H1 (cell line): ENCODE measurements around the gene PIGK. TPM values are rescaled to one million over a fixed set of nuclear protein-coding genes. Genes with fewer than 3 reads are reported as not detected.

Experiments used
- CTCF ChIA-PET: fragments of 300-600 bp; sonication (Branson Sonifier 250); formaldehyde crosslinking; loops from one replicate; lab custom pipeline; 2021; ENCODE audit not compliant: partially characterized antibody; lab: Charles Lee
- POLR2A ChIA-PET: fragments of 300-600 bp; sonication (Branson Sonifier 250); formaldehyde crosslinking; loops from one replicate; lab custom pipeline; 2021; ENCODE audit warnings: inconsistent platforms; ENCODE audit not compliant: partially characterized antibody; lab: Charles Lee
- DNase-seq, 2 experiments: peaks; one replicate each; pipeline versions ENCODE4 v3.0.0 to v3.0.0-alpha.2; 2010 to 2022; ENCODE audit warnings: low spot score in 2 of 2, low read depth in 1 of 2, mixed read lengths in 1 of 2
- FAIRE-seq: peaks from 2 replicates; lab custom pipeline; 2011; peaks lifted over from hg19 to GRCh38; lab: Jason Lieb, UNC
- H2AFZ ChIP-seq: 2 replicates; pipeline ENCODE4 v1.8.1; 2012; ENCODE audit warnings: low read length, inconsistent platforms
- H2AK5ac ChIP-seq: 2 replicates; pipeline ENCODE4 v1.6.1; 2013; ENCODE audit warnings: low read depth, low read length
- H2BK120ac ChIP-seq: replicated peaks from 2 replicates; pipeline ENCODE3; 2013; ENCODE audit warnings: low read depth, low read length, inconsistent platforms
- H2BK12ac ChIP-seq: 2 replicates; pipeline ENCODE4 v1.6.1; 2013; ENCODE audit warnings: low read depth, low read length
- H2BK15ac ChIP-seq: 2 replicates; pipeline ENCODE4 v1.6.1; 2013; ENCODE audit warnings: low read length
- H2BK20ac ChIP-seq: 2 replicates; pipeline ENCODE4 v1.6.1; 2013; ENCODE audit warnings: low read length
- H2BK5ac ChIP-seq: 2 replicates; pipeline ENCODE4 v1.6.1; 2013; ENCODE audit warnings: low read depth, low read length
- H3K14ac ChIP-seq: 2 replicates; pipeline ENCODE4 v1.6.1; 2013; ENCODE audit warnings: inconsistent platforms; ENCODE audit not compliant: insufficient read length
- H3K18ac ChIP-seq: 2 replicates; pipeline ENCODE4 v1.6.1; 2013; ENCODE audit warnings: low read length; ENCODE audit errors: extremely low read depth
- H3K23ac ChIP-seq: 2 replicates; pipeline ENCODE4 v1.6.1; 2013; ENCODE audit warnings: inconsistent platforms; ENCODE audit not compliant: insufficient read length
- H3K23me2 ChIP-seq: 2 replicates; pipeline ENCODE4 v1.6.1; 2013; ENCODE audit warnings: low read depth, low read length
- H3K27ac ChIP-seq: 2 replicates; pipeline ENCODE4 v1.6.1; 2011; ENCODE audit warnings: low read depth, low read length, inconsistent platforms
- H3K27me3 ChIP-seq, 4 experiments: replicated peaks in 1 of 4; 1 replicate in 1 of 4; 2 replicates in 3 of 4; pipeline versions ENCODE4 v1.6.1 to v1.8.1; 2011 to 2013; ENCODE audit warnings: low read length in 3 of 4, mild to moderate bottlenecking in 3 of 4, inconsistent platforms in 2 of 4, mixed read lengths in 2 of 4, moderate library complexity in 1 of 4; ENCODE audit not compliant: control insufficient read depth in 3 of 4, insufficient read depth in 3 of 4; ENCODE audit errors: extremely low read depth in 1 of 4
- H3K36me3 ChIP-seq, 4 experiments: 2 replicates each; pipeline versions ENCODE4 v1.6.1 to v1.8.1; 2011 to 2013; ENCODE audit warnings: mild to moderate bottlenecking in 4 of 4, low read length in 3 of 4, moderate library complexity in 2 of 4, control low read depth in 1 of 4, inconsistent platforms in 1 of 4; ENCODE audit not compliant: insufficient read depth in 4 of 4, control insufficient read depth in 2 of 4
- H3K4ac ChIP-seq: replicated peaks from 2 replicates; pipeline ENCODE3; 2013; ENCODE audit warnings: low read length, low read depth, mixed read lengths, inconsistent platforms; ENCODE audit not compliant: insufficient read length
- H3K4me1 ChIP-seq, 4 experiments: replicated peaks in 1 of 4; 1 replicate in 1 of 4; 2 replicates in 3 of 4; pipeline versions ENCODE4 v1.6.1 to v1.8.1; 2011 to 2013; ENCODE audit warnings: low read length in 3 of 4, inconsistent platforms in 2 of 4, mixed read lengths in 1 of 4; ENCODE audit not compliant: insufficient read depth in 4 of 4, control insufficient read depth in 3 of 4
- H3K4me2 ChIP-seq, 2 experiments: 2 replicates each; pipeline versions ENCODE4 v1.6.1 to v1.8.1; 2011 to 2013; ENCODE audit warnings: low read depth in 2 of 2, low read length in 2 of 2, control low read depth in 1 of 2, inconsistent platforms in 1 of 2, mild to moderate bottlenecking in 1 of 2; ENCODE audit not compliant: insufficient read depth in 1 of 2
- H3K4me3 ChIP-seq, 4 experiments: fragments of 200-600, 300-600 bp in 1 of 4; sonication (generic), shearing (Covaris generic), sonication (Bioruptor Twin) in 1 of 4; 2 replicates each; pipeline versions ENCODE4 v1.5.1 to v1.8.1; 2011 to 2016; ENCODE audit warnings: low read length in 4 of 4, low read depth in 3 of 4, control low read depth in 2 of 4, inconsistent platforms in 2 of 4, mild to moderate bottlenecking in 2 of 4, mixed read lengths in 1 of 4, moderate library complexity in 1 of 4; ENCODE audit not compliant: insufficient read depth in 2 of 4; ENCODE audit errors: extremely low read depth in 1 of 4
- H3K56ac ChIP-seq: replicated peaks from 2 replicates; pipeline ENCODE3; 2013; ENCODE audit warnings: low read depth, mild to moderate bottlenecking, mixed read lengths, low read length, inconsistent platforms; ENCODE audit not compliant: insufficient read length
- H3K79me1 ChIP-seq: 2 replicates; pipeline ENCODE4 v1.6.1; 2013; ENCODE audit warnings: low read depth, low read length, control low read depth
- H3K79me2 ChIP-seq, 2 experiments: 2 replicates each; pipeline versions ENCODE4 v1.6.1 to v1.8.1; 2012 to 2013; ENCODE audit warnings: low read length in 2 of 2, mild to moderate bottlenecking in 2 of 2, inconsistent platforms in 1 of 2; ENCODE audit not compliant: insufficient read depth in 2 of 2, control insufficient read depth in 1 of 2
- H3K9ac ChIP-seq, 4 experiments: replicated peaks in 1 of 4; 1 replicate in 1 of 4; 2 replicates in 3 of 4; pipeline versions ENCODE4 v1.6.1 to v1.8.1; 2011 to 2013; ENCODE audit warnings: low read depth in 3 of 4, low read length in 3 of 4, control low read depth in 2 of 4, mild to moderate bottlenecking in 2 of 4, moderate library complexity in 2 of 4, inconsistent platforms in 1 of 4; ENCODE audit errors: extremely low read depth in 1 of 4
- H3K9me3 ChIP-seq, 2 experiments: 2 replicates each; pipeline versions ENCODE4 v1.6.1 to v1.8.1; 2012 to 2013; ENCODE audit warnings: mild to moderate bottlenecking in 2 of 2, moderate library complexity in 2 of 2, control low read depth in 1 of 2, inconsistent platforms in 1 of 2, low read depth in 1 of 2, low read length in 1 of 2, mixed read lengths in 1 of 2; ENCODE audit not compliant: insufficient read depth in 2 of 2
- H4K20me1 ChIP-seq, 2 experiments: replicated peaks in 1 of 2; 2 replicates each; pipeline versions ENCODE3 to v1.8.1; 2011 to 2013; ENCODE audit warnings: inconsistent platforms in 2 of 2, low read length in 2 of 2, mild to moderate bottlenecking in 1 of 2; ENCODE audit not compliant: insufficient read depth in 2 of 2, control insufficient read depth in 1 of 2
- H4K5ac ChIP-seq: 2 replicates; pipeline ENCODE4 v1.6.1; 2013; ENCODE audit warnings: low read length, low read depth, mixed read lengths, inconsistent platforms; ENCODE audit not compliant: insufficient read length
- H4K8ac ChIP-seq: 2 replicates; pipeline ENCODE4 v1.8.0; 2013; ENCODE audit warnings: mild to moderate bottlenecking, moderate library complexity, low read length, inconsistent platforms; ENCODE audit not compliant: insufficient read depth; ENCODE audit errors: extremely low read depth
- H4K91ac ChIP-seq: replicated peaks from 2 replicates; pipeline ENCODE3; 2013; ENCODE audit warnings: low read length, mixed read lengths, inconsistent platforms; ENCODE audit not compliant: insufficient read length
- ASH2L ChIP-seq: fragments of 200-600, 300-600 bp; sonication (generic); IDR thresholded peaks from one replicate; pipeline ENCODE4 v1.7.1; 2017; ENCODE audit warnings: low read length
- CHD1 ChIP-seq: IDR thresholded peaks from 2 replicates; pipeline ENCODE4 v1.6.1; 2012; ENCODE audit warnings: low read depth, low read length, improper control_type of control experiment
- JUN ChIP-seq: IDR thresholded peaks from 2 replicates; pipeline ENCODE4 v1.6.1; 2011; ENCODE audit warnings: low read depth, mild to moderate bottlenecking, improper control_type of control experiment, low read length
- RXRA ChIP-seq: IDR thresholded peaks from 2 replicates; pipeline ENCODE4 v1.6.1; 2011; ENCODE audit warnings: low read depth, mild to moderate bottlenecking, low read length, moderate library complexity; ENCODE audit not compliant: insufficient read depth
- TAF1 ChIP-seq: IDR thresholded peaks from 2 replicates; pipeline ENCODE4 v1.6.1; 2011; ENCODE audit warnings: mild to moderate bottlenecking, low read depth, low read length
- WGBS, 2 experiments: shearing (Covaris generic) in 1 of 2; methylation state at CpG; one replicate each; pipeline versions ENCODE4 v1.1.6 to v1.1.7; 2013 to 2015; ENCODE audit warnings: low lambda C conversion rate in 2 of 2, mixed read lengths in 2 of 2, inconsistent platforms in 1 of 2, low coverage in 1 of 2, missing lambda C conversion rate in 1 of 2; ENCODE audit not compliant: insufficient replicate concordance in 2 of 2, insufficient coverage in 1 of 2, insufficient read length in 1 of 2; ENCODE audit errors: extremely low coverage in 1 of 2, missing lambda C conversion rate in 1 of 2; 5-methylcytosine and 5-hydroxymethylcytosine counted together
- polyA plus RNA-seq, 7 experiments: library from polyadenylated mRNA; depleted of rRNA in 3 of 7; stranded (reverse) in 5 of 7; unstranded in 2 of 7; fragments of >200 nt in 5 of 7; fragments of 200-250 nt in 2 of 7; gene quantifications; 1 replicate in 5 of 7; 2 replicates in 1 of 7; 4 replicates in 1 of 7; pipeline versions ENCODE4 v1.2.1 to v1.2.3, GENCODE V29; 2011 to 2013; ENCODE audit warnings: missing spikeins in 2 of 7, mixed read lengths in 2 of 7
- total RNA-seq: library from RNA; stranded (reverse); fragmentation: NEBNext Ultra II Directional; extraction: Animal tissue kit (Norgen Biotek cat#: 25700); gene quantifications from 2 replicates; pipeline ENCODE4 v1.2.1, GENCODE V29; 2021
- TF ChIP-seq, protein P1 (sequence below): IDR thresholded peaks from 2 replicates; pipeline ENCODE4 v1.6.1; 2011; ENCODE audit warnings: low read depth, mild to moderate bottlenecking, low read length; ENCODE audit not compliant: insufficient read depth
- TF ChIP-seq, protein P2 (sequence below): IDR thresholded peaks from 2 replicates; pipeline ENCODE4 v1.6.1; 2011; ENCODE audit warnings: low read length, improper control_type of control experiment

The PIGK gene
- total and polyA plus RNA-seq, 2 of the 8 experiments (the other 6 are each of a cell fraction or from before 2014, with no cell fraction given), result 5.6 to 23.2 TPM

DNA sequence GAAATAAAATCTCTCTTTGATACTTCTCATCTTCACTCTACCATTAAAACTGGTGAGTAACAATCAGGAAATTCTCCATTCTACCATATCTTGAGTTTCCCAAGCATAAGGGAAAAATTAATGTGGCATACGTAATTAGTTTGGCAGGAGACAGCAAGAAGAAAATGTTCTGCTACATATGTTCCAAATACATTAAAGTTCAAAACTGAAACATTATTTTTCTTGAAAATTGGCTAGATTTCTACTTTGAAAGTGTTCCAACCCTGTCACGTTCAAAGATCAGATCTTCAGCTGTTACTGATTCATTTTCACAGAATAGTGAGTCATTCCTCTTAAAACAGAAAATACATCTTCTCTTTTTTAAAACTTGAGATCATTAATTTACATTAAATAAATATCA lies 48.5 kb downstream of the PIGK start:
- no peak overlapping the region for H2AK5ac ChIP-seq
- no peak overlapping the region for H2BK15ac ChIP-seq
- no peak for FAIRE-seq
- no peak overlapping the region for H4K8ac ChIP-seq
- H2BK120ac ChIP-seq, result no peak overlapping the region
- H3K79me2 ChIP-seq, result no peaks in the 10 kb centered on the region
- H2BK5ac ChIP-seq, result no peak overlapping the region
- H3K14ac ChIP-seq, result no peak overlapping the region
- 83% methylated on average over 2 of the region's 2 CpGs; no CpG with 5 or more reads in 1 of the 2 experiments for WGBS, 2 experiments
- no peak overlapping the region for H4K91ac ChIP-seq
- H3K4me2 ChIP-seq, result no peak overlapping the region
- ChIA-PET POLR2A (no interaction called here), CTCF (no interaction called here)
- peaks cover 0 to 7% (median 1%) of the 10 kb centered on the region in 4 experiments; a peak in 3 of 8 replicates for H3K36me3 ChIP-seq
- no peak overlapping the region for H2AFZ ChIP-seq
- H3K9me3 ChIP-seq, result peaks cover 19 to 27% of the 10 kb centered on the region in 2 experiments; a peak in 3 of 4 replicates
- H3K9ac ChIP-seq, result no peak overlapping the region
- no peak overlapping the region for H2BK12ac ChIP-seq
- H3K23me2 ChIP-seq, result no peaks in the 10 kb centered on the region
- no peak overlapping the region for H3K56ac ChIP-seq
- H3K4me1 ChIP-seq, result no peaks in the 10 kb centered on the region
- H2BK20ac ChIP-seq, result no peak overlapping the region
- H4K5ac ChIP-seq, result no peak overlapping the region
- no peaks in the 10 kb centered on the region for H3K27me3 ChIP-seq
- no peak overlapping the region for H3K4me3 ChIP-seq
- TF ChIP-seq TAF1 (no peak), ASH2L (no peak), RXRA (no peak), CHD1 (no peak), JUN (no peak)
- TF ChIP-seq, protein P1, sequence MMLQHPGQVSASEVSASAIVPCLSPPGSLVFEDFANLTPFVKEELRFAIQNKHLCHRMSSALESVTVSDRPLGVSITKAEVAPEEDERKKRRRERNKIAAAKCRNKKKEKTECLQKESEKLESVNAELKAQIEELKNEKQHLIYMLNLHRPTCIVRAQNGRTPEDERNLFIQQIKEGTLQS, result no peak
- TF ChIP-seq, protein P2, sequence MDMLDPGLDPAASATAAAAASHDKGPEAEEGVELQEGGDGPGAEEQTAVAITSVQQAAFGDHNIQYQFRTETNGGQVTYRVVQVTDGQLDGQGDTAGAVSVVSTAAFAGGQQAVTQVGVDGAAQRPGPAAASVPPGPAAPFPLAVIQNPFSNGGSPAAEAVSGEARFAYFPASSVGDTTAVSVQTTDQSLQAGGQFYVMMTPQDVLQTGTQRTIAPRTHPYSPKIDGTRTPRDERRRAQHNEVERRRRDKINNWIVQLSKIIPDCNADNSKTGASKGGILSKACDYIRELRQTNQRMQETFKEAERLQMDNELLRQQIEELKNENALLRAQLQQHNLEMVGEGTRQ, result no peak
- TF ChIP-seq, all 59 proteins: peak for 0
- Histone ChIP-seq H3K4ac (no peak overlapping the region), H3K18ac (no peak overlapping the region), H3K79me1 (no peaks in the 10 kb centered on the region), H3K27ac (no peak overlapping the region), H3K23ac (no peak overlapping the region), H4K20me1 (no peaks in the 10 kb centered on the region)
- DNase-seq, result no peak
